Suprapubic skin (tissue), 4 donors: ENCODE data around the gene FCGR3A. TPM values are rescaled to one million over a fixed set of nuclear protein-coding genes. Genes with fewer than 3 reads are reported as not detected.
"Not testable (repeated sequence)": the region's sequence is repeated elsewhere in the genome, so short reads cannot be mapped to it uniquely, and the experiment has no call there.

Experiments used
- DNase-seq, 2 donors: peaks; one replicate each; pipeline ENCODE4 v3.0.0-alpha.2; 2019; ENCODE audit warnings: low spot score in 2 of 2
- H3K27ac ChIP-seq: fragments of 200-600 bp; sonication (generic); one replicate; pipeline ENCODE4 v1.5.1; 2019
- H3K27me3 ChIP-seq: fragments of 200-600 bp; sonication (generic); one replicate; pipeline ENCODE4 v1.5.1; 2019
- H3K36me3 ChIP-seq: fragments of 200-600 bp; sonication (generic); one replicate; pipeline ENCODE4 v1.5.1; 2019
- H3K4me1 ChIP-seq: fragments of 200-600 bp; sonication (generic); one replicate; pipeline ENCODE4 v1.5.1; 2019
- H3K4me3 ChIP-seq: fragments of 200-600 bp; sonication (generic); one replicate; pipeline ENCODE4 v1.5.1; 2019; ENCODE audit warnings: mild to moderate bottlenecking
- H3K9me3 ChIP-seq: fragments of 200-600 bp; sonication (generic); one replicate; pipeline ENCODE4 v1.5.1; 2019
- CTCF ChIP-seq, 2 donors: fragments of 200-600 bp in 1 of 2; fragments of 450-650 bp in 1 of 2; sonication (generic) in 1 of 2; IDR thresholded peaks; one replicate each; pipeline ENCODE4 v1.5.1; 2016 to 2019; ENCODE audit warnings: antibody characterized with exemption in 2 of 2, mild to moderate bottlenecking in 1 of 2, moderate library complexity in 1 of 2
- EP300 ChIP-seq: sonication (generic); formaldehyde crosslinking; IDR thresholded peaks from one replicate; pipeline ENCODE4 v1.6.1; 2017; ENCODE audit warnings: antibody characterized with exemption
- POLR2A ChIP-seq, 2 donors: fragments of 450-650 bp; IDR thresholded peaks; one replicate each; pipeline ENCODE4 v1.6.1; 2017; ENCODE audit warnings: antibody characterized with exemption in 2 of 2, mild to moderate bottlenecking in 2 of 2, moderate library complexity in 2 of 2
- POLR2AphosphoS5 ChIP-seq, 3 donors: sonication (generic); formaldehyde crosslinking; IDR thresholded peaks; one replicate each; pipeline ENCODE4 v1.6.1; 2017; ENCODE audit warnings: antibody characterized with exemption in 3 of 3
- WGBS: methylation state at CpG from one replicate; pipeline ENCODE4 v1.1.5; 2018; 5-methylcytosine and 5-hydroxymethylcytosine counted together
- total RNA-seq, 4 donors: library from RNA; depleted of rRNA; stranded (reverse); fragments of >200 nt; gene quantifications; one replicate each; pipeline ENCODE4 v1.1.0, GENCODE V29; 2016

FCGR3A gene
- total RNA-seq, 4 donors from 2014 or later = 0.98 to 5.3 (median 1.4) TPM

GRCh38 chr1:161523817-161524741 lies 25.5 kb downstream of the FCGR3A start, which contains the start of gene HSPA6:
TSS of gene HSPA6 (plus strand) at chr1:161524540. CDS start at chr1:161524659, 119 bp downstream.
- not testable (repeated sequence) for H3K9me3 ChIP-seq, H3K36me3 ChIP-seq, DNase-seq, H3K27me3 ChIP-seq, H3K4me1 ChIP-seq
- Histone ChIP-seq H3K4me3 (peak within 1 kb of the TSS; percentile 72), H3K27ac (peak within 1 kb of the TSS; percentile 86)
- TF ChIP-seq POLR2AphosphoS5 (IDR thresholded peaks at IDR 0.05) (peak in 2 of 3 donors; percentile 68 to 70), POLR2A (IDR thresholded peaks at IDR 0.05) (peak in 1 of 2 donors; percentile 26)
- WGBS = under 1% methylated on average over 34 of the region's 72 CpGs

- H3K27ac ChIP-seq, H3K4me1 ChIP-seq, H3K9me3 ChIP-seq, DNase-seq, H3K36me3 ChIP-seq, H3K27me3 ChIP-seq: not testable (repeated sequence)
- peak overlapping the region; percentile 72 for H3K4me3 ChIP-seq
- 82% methylated on average over 17 of the region's 20 CpGs for WGBS
Measured at GRCh38 chr1:161523041-161523816, 26.4 kb downstream of the FCGR3A start.

- DNase-seq, H3K36me3 ChIP-seq, H3K27me3 ChIP-seq, H3K9me3 ChIP-seq, H3K4me1 ChIP-seq, H3K27ac ChIP-seq, H3K4me3 ChIP-seq: not testable (repeated sequence)
- WGBS = 65% methylated on average over 1 of the region's 1 CpG
Measured at GRCh38 chr1:161513953-161514352, 35.7 kb downstream of the FCGR3A start.

- not testable (repeated sequence) for H3K4me1 ChIP-seq, H3K4me3 ChIP-seq, H3K27me3 ChIP-seq, H3K9me3 ChIP-seq, H3K36me3 ChIP-seq, H3K27ac ChIP-seq, DNase-seq
- no CpG with 5 or more reads among the region's 1 CpG for WGBS
Measured at GRCh38 chr1:161513448-161513780, 36.2 kb downstream of the FCGR3A start.

GRCh38 chr1:161512636-161513447 lies 36.8 kb downstream of the FCGR3A start:
- 83% methylated on average over 6 of the region's 6 CpGs for WGBS
- not testable (repeated sequence) for H3K27ac ChIP-seq, H3K9me3 ChIP-seq, H3K4me1 ChIP-seq, H3K27me3 ChIP-seq, H3K4me3 ChIP-seq, H3K36me3 ChIP-seq, DNase-seq

GRCh38 chr1:161511756-161512060 lies 37.9 kb downstream of the FCGR3A start:
- Histone ChIP-seq H3K9me3 (no peaks in the 10 kb centered on the region), H3K4me3 (no peak overlapping the region), H3K36me3 (no peaks in the 10 kb centered on the region), H3K27ac (no peak overlapping the region), H3K27me3 (no peaks in the 10 kb centered on the region), H3K4me1 (peaks cover 13% of the 10 kb centered on the region)
- TF ChIP-seq CTCF (IDR thresholded peaks at IDR 0.05) = no peak
- TF ChIP-seq POLR2AphosphoS5 (IDR thresholded peaks at IDR 0.05) = no peak
- TF ChIP-seq POLR2A (IDR thresholded peaks at IDR 0.05) = no peak
- no peak for TF ChIP-seq EP300
- WGBS = 90% methylated on average over 7 of the region's 7 CpGs
- no peak for DNase-seq

GRCh38 chr1:161511018-161511755 lies 38.4 kb downstream of the FCGR3A start:
- Histone ChIP-seq H3K36me3 (no peaks in the 10 kb centered on the region), H3K27ac (no peak overlapping the region), H3K9me3 (no peaks in the 10 kb centered on the region), H3K27me3 (no peaks in the 10 kb centered on the region), H3K4me1 (peaks cover 13% of the 10 kb centered on the region), H3K4me3 (no peak overlapping the region)
- TF ChIP-seq POLR2AphosphoS5 (IDR thresholded peaks at IDR 0.05) = no peak
- TF ChIP-seq EP300 = no peak
- no peak for TF ChIP-seq CTCF (IDR thresholded peaks at IDR 0.05)
- no peak for TF ChIP-seq POLR2A (IDR thresholded peaks at IDR 0.05)
- WGBS = 93% methylated on average over 4 of the region's 5 CpGs
- DNase-seq = no peak
